ENCODE measurements around the gene ANAPC2.

ANAPC2 gene

GRCh38 chr9:137191691-137192447, 3.5 kb upstream of the ANAPC2 start:
- DNase-seq = no peak

GRCh38 chr9:137191245-137191644, 2.9 kb upstream of the ANAPC2 start:
- no peak for DNase-seq

GRCh38 chr9:137190315-137190856, 2.0 kb upstream of the ANAPC2 start:
- no peak for DNase-seq

GRCh38 chr9:137189297-137190295, 1.2 kb upstream of the ANAPC2 start:
- DNase-seq = no peak

GRCh38 chr9:137188086-137188489, 272 bp downstream of the ANAPC2 start:
- no peak for DNase-seq

DNA sequence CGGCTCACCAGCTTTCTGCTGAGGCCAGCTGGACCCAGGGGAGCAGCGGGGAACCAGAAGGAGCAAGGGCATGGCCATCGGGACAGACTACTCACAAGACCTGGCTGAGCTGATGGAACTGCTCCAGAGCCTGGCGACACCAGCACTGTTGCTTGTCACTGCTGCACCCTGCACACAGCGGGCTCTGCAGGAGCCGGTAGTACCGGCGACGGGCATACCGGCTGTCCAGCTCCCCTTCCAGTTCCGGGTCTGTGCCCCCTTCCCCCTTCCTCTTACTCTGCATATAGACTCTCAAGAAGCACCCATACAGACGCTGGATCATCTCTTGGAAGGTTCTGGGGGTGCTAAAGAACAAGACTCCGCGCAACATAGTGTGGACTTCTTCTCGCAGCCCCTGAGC, 974 bp downstream of the ANAPC2 start:
- no peak for DNase-seq

DNA sequence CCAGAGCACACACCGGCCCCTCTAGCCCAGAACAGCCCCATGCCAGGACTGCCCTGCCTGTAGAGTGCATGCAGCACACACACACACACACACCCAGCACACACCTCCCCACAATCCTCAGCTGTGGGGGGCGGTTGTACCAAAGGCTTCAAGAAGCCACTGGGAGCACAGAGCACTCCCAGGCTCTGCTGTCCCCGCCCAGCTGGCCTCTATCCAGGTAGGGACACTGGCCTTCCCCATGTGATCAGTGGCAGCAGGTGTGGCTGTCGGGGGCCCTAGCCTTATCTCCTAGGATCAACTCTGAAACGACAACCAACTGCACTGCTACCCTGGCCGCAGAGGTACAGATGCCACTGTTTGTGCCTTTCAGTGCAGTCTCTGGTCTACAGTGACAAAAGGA, 2.0 kb downstream of the ANAPC2 start:
- DNase-seq = no peak

DNA sequence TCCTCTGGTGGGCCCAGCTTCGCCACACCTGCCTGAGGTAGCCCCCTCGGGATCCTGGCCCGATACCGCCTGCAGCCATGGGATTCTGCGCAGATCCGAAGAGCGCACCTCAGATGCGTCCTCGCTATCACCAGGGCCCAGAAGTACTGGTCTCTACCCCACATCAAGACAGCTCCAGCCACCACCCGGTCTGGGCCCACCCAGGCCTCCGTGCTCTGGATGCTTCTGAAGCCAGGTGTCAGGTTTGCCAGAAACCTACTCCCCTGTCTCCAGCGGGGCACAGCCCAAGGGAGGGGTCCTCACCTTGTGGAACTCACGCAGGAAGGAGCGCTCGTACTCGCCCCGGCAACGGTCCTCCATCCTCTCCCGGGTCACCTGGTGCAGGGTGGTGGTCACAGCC, 2.4 kb downstream of the ANAPC2 start:
- no peak for DNase-seq

DNA sequence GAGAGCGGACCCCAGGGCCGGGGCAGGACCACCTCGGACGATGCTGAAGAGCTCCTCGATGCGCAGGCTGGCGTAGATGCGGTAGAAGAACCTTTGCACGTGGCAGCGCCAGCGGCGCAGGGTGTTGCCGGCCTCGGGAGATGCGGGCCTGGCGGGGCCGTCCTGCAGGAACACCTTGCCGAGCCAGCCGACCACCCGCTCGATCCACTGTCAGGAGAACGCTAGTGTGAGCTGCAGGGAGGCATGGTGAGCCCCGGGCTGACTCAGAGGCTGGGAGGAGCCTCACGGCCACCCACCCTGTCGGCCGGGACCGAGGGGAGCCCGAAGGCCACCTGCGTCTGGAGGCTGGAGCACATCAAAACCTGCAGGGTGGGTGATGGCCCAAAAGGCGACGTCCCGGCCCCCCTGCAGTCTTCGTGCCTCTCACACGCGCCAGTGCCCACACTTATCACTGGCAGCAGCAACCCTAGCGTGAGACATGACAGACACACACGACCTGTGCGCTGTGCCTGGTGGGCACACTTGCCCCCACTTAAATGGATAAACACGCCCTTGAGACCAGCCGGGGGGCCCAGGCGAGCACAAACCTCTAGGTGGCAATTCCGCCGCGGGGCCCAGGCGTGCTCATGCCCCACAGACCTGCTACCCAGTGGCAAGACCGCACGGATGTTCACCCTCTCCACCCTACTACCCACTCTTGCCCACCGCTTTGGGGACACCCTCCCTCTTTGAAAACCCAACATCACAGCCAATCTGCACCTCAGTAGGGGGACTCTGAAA, 3.3 kb downstream of the ANAPC2 start:
- DNase-seq = no peak

DNA sequence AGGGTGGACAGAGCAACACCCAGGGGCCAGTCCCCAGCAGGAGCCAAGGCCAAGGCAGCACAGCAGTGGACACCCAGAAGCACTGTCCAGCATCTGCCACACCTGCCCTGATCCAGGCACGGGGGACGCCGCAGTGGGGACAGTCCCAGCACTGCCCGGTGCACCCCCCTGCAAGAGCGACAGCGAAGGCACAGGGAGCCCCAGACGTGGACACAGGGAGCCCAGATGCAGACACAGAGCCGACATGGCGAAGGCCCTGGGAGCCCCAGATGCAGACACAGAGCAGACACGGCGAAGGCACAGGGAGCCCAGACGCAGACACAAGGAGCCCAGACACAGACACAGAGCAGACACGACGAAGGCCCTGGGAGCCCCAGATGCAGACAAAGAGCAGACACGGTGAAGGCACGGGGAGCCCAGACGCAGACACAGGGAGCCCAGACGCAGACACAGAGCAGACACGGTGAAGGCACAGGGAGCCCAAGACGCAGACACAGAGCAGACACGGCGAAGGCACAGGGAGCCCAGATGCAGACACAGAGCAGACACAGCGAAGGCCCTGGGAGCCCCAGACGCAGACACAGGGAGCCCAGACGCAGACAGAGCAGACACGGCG, 4.3 kb downstream of the ANAPC2 start:
- DNase-seq = no peak

- no peak for DNase-seq
Measured at GRCh38 chr9:137182836-137183235, 5.5 kb downstream of the ANAPC2 start.

- no peak for DNase-seq
Measured at GRCh38 chr9:137181680-137182079, 6.7 kb downstream of the ANAPC2 start.

DNA sequence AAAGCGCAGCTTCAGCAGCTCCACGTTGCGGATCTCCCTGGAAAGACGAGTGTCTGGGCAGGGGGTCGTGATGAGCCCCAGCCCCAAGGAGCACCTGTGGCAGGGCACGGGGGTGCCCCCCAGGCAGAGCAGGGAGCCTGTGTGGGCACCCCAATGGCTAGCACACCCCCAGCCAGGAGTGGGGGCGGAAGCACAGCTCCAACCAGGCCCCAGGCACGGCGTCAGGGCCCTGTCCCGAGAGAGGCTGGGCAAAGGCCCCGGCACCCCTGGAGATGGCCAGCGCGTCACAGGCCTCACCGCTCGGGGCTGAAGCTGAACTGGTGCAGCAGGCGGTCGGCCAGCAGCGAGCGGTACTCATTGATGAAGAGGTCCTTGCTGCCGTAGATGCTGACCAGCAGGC, 7.9 kb downstream of the ANAPC2 start:
- DNase-seq = no peak

DNA sequence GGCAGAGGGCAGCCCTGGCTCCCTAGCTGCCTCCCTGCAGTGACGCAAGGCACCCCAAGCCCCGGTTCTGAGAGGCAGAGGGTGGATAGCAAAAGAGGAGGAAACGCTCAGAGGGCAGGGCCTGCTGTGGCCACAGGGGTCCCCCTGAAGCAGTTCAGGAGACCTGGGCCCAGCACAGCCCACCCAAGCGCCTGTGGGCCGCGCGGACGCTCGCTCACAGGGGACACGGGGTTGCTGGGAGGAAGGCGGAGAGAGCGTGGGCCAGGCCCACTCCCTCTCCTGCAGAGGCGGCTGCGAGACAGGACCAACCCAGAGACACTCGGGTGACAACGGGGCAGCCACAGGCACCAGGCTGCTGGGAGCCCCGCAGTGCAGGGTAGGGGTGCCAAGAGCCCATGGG, 8.6 kb downstream of the ANAPC2 start:
- no peak for DNase-seq

- no peak for DNase-seq
Measured at GRCh38 chr9:137178939-137179630, 9.3 kb downstream of the ANAPC2 start.

- no peak for DNase-seq
Measured at GRCh38 chr9:137178201-137178938, 10.0 kb downstream of the ANAPC2 start.

DNA sequence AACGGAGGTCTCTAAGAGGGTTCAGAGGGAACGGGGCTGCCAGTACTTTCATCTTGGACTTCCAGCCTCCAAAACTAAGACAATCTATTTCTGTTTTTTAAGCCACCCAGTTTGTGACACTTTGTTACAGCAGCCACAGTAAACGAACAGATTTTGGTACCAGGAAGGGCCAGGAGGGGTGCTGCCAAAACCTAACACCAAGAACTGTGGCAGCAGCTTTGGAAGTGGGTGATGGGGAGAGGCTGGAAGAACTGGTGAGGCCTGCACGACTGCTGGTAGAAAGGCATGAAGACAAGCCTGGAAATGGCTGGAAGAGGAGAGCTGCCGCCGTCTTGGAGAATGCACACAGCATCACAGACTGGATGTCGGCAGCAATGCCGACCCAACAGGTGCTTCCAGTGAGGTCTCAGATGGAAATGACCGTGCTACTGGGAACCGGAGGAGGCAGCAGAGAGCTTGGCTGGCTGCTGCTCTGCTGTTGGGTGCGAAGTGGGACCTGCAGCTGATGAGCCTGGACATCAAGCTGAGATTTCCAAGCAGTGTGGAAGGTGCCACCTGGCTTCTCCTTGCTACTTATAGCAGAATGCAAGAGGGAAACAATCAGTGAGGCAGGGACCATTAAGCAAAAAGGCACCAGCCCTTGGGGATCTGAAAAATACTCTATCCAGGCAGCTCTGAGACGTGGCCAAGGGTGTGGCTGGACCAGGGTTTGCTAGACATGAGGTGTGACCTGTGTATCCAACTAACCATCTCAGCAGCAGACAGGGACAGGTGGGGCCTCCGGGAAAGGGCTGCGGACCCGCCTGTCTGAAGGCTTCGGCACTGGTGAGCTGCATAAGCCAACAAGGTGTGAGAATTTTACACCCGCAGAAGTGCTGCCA, 11.8 kb downstream of the ANAPC2 start:
- no peak for DNase-seq

GRCh38 chr9:137175345-137175961, 12.9 kb downstream of the ANAPC2 start:
- DNase-seq = no peak

GRCh38 chr9:137174722-137175293, 13.6 kb downstream of the ANAPC2 start:
- no peak for DNase-seq
